Ovary (tissue), 3 donors: Measurements from ENCODE around the gene DRAP1.

Experiments
- POLR2A ChIP-seq: fragments of 450-650 bp; IDR thresholded peaks from one replicate; pipeline ENCODE4 v1.6.1; 2017; ENCODE audit warnings: antibody characterized with exemption, mild to moderate bottlenecking, moderate library complexity
- TF ChIP-seq, protein P1 (sequence below), 3 donors: fragments of 450-650 bp in 2 of 3; fragments of 200-600 bp in 1 of 3; IDR thresholded peaks; one replicate each; pipeline versions ENCODE4 v1.5.1 to v1.8.0; 2016 to 2022; ENCODE audit warnings: antibody characterized with exemption in 3 of 3, mild to moderate bottlenecking in 1 of 3
- donor health status: DM: no; HTN: no; CAD: no.

DNA sequence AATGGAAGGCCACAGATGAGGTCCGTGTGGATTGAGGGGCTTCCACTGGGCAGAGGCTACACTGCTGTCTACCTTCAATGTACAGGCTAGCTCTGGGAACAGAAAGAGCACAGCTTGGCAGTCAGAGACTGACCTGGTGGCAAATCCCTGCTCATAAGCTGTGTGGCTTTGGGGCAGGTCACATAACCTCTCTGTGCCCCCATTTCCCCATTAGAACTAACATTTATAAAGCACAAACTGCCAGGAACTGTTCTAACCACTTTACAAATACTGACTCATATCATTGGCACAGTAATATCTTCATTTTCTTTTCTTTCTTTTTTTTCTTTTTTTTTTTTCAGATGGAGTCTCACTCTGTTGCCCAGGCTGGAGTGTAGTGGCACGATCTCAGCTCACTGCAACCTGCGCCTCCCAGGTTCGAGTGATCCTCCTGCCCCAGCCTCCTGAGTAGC lies 22.2 kb upstream of the DRAP1 start:
- TF ChIP-seq, protein P1, sequence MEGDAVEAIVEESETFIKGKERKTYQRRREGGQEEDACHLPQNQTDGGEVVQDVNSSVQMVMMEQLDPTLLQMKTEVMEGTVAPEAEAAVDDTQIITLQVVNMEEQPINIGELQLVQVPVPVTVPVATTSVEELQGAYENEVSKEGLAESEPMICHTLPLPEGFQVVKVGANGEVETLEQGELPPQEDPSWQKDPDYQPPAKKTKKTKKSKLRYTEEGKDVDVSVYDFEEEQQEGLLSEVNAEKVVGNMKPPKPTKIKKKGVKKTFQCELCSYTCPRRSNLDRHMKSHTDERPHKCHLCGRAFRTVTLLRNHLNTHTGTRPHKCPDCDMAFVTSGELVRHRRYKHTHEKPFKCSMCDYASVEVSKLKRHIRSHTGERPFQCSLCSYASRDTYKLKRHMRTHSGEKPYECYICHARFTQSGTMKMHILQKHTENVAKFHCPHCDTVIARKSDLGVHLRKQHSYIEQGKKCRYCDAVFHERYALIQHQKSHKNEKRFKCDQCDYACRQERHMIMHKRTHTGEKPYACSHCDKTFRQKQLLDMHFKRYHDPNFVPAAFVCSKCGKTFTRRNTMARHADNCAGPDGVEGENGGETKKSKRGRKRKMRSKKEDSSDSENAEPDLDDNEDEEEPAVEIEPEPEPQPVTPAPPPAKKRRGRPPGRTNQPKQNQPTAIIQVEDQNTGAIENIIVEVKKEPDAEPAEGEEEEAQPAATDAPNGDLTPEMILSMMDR (IDR thresholded peaks at IDR 0.05): no peak
- TF ChIP-seq POLR2A: no peak
